Measurements from ENCODE around the gene SMCO3. TPM values are rescaled to one million over a fixed set of nuclear protein-coding genes. Genes with fewer than 3 reads are reported as not detected.

The SMCO3 gene
- total and polyA plus RNA-seq, 2 of the 13 experiments (the other 11 are each of a cell fraction or from before 2014, with no cell fraction given), result 0.29 to 0.42 TPM

GRCh38 chr12:14803011-14803829 is 10.8 kb downstream of the SMCO3 start, which contains the start of the genes C12orf60 and WBP11 (continued):
- peak; percentile 94; the same call in 1 of the 2 replicates for TF ChIP-seq ARID4A (CRISPR knock-in tag; IDR thresholded peaks at IDR 0.05; ENCODE audit: borderline replicate concordance)
- TF ChIP-seq ZNF777 (CRISPR knock-in tag; IDR thresholded peaks at IDR 0.05), result peak; percentile 22; the same call in 1 of the 2 replicates
- TF ChIP-seq EP300 (IDR thresholded peaks at IDR 0.05; ENCODE audit: low read depth in 2 of 2, low read length in 2 of 2), result no peak
- TF ChIP-seq EP300 (CRISPR knock-in tag; IDR thresholded peaks at IDR 0.05; ENCODE audit: borderline replicate concordance), result no peak
- TF ChIP-seq ZNF782 (CRISPR knock-in tag; IDR thresholded peaks at IDR 0.05; ENCODE audit: borderline replicate concordance), result no peak
- TF ChIP-seq RARA (CRISPR knock-in tag; IDR thresholded peaks at IDR 0.05), result no peak
- TF ChIP-seq ZNF746 (CRISPR knock-in tag; IDR thresholded peaks at IDR 0.05), result no peak
- 0 out of 2 replicates have a peak, but pooled peaks have one; percentile 57 for TF ChIP-seq ZNF317 (CRISPR knock-in tag; IDR thresholded peaks at IDR 0.05)
- no peak for TF ChIP-seq ZNF703 (CRISPR knock-in tag; IDR thresholded peaks at IDR 0.05; ENCODE audit: borderline replicate concordance)
- no peak for TF ChIP-seq ZBTB21 (CRISPR knock-in tag; IDR thresholded peaks at IDR 0.05)
- no peak for TF ChIP-seq DZIP1 (CRISPR knock-in tag; IDR thresholded peaks at IDR 0.05)
- TF ChIP-seq TBP (CRISPR knock-in tag; IDR thresholded peaks at IDR 0.05), result no peak
- no peak for TF ChIP-seq SCMH1 (CRISPR knock-in tag; IDR thresholded peaks at IDR 0.05; ENCODE audit: borderline replicate concordance)
- TF ChIP-seq GATAD1 (CRISPR knock-in tag; IDR thresholded peaks at IDR 0.05), result peak; percentile 93
- no peak for TF ChIP-seq ZNF547 (CRISPR knock-in tag; IDR thresholded peaks at IDR 0.05)
- no peak for TF ChIP-seq TIGD3 (CRISPR knock-in tag; IDR thresholded peaks at IDR 0.05; ENCODE audit: borderline replicate concordance)
- peak; percentile 51 for TF ChIP-seq ZNF781 (CRISPR knock-in tag; IDR thresholded peaks at IDR 0.05; ENCODE audit: borderline replicate concordance, not compliant biosample characterization)
- TF ChIP-seq MAF1 (CRISPR knock-in tag; IDR thresholded peaks at IDR 0.05; ENCODE audit: borderline replicate concordance), result no peak
- TF ChIP-seq PBX2 (CRISPR knock-in tag; IDR thresholded peaks at IDR 0.05), result peak; percentile 92
